Tibial nerve (tissue), 3 donors: Measurements from ENCODE around the gene CMIP.

ENCODE experiments used
- CTCF ChIP-seq, 5 experiments: fragments of 200-600 bp in 3 of 5; fragments of 450-650 bp in 2 of 5; sonication (generic) in 3 of 5; IDR thresholded peaks; one replicate each; pipeline ENCODE4 v1.5.1; 2016 to 2019; ENCODE audit warnings: antibody characterized with exemption in 5 of 5, mild to moderate bottlenecking in 3 of 5, moderate library complexity in 2 of 5
- POLR2A ChIP-seq, 2 donors: fragments of 450-650 bp; IDR thresholded peaks; one replicate each; pipeline ENCODE4 v1.6.1; 2017; ENCODE audit warnings: antibody characterized with exemption in 2 of 2, mild to moderate bottlenecking in 2 of 2, moderate library complexity in 2 of 2

- TF ChIP-seq CTCF (IDR thresholded peaks at IDR 0.05) = no peak
- TF ChIP-seq POLR2A (IDR thresholded peaks at IDR 0.05) = no peak
Measured at GRCh38 chr16:81488687-81489411, 44.2 kb downstream of the CMIP start.
